SK-N-SH (cell line): ENCODE measurements around the gene FAM227B. TPM values are rescaled to one million over a fixed set of nuclear protein-coding genes. Genes with fewer than 3 reads are reported as not detected.

ENCODE experiments used
- CTCF ChIA-PET: fragments of 300-600, 350-600 bp; formaldehyde crosslinking; extraction: SDS; loops from one replicate; lab custom pipeline; 2021; lab: Yijun Ruan, JAX
- POLR2A ChIA-PET: fragments of 350-600 bp; sonication (Branson Sonifier 250); formaldehyde crosslinking; extraction: SDS; loops from one replicate; lab custom pipeline; 2020; ENCODE audit warnings: antibody characterized with exemption, inconsistent platforms; lab: Yijun Ruan, JAX
- DNase-seq: peaks from one replicate; pipeline ENCODE4 v3.0.0; 2012
- H2AFZ ChIP-seq: fragments of 200-600 bp; sonication (generic); 2 replicates; pipeline ENCODE4 v1.8.1; 2016; ENCODE audit warnings: antibody characterized with exemption, mild to moderate bottlenecking, low read depth
- H3F3A ChIP-seq: fragments of 200-600 bp; sonication (generic); replicated peaks from 2 replicates; pipeline ENCODE3; 2016; ENCODE audit warnings: antibody characterized with exemption, mild to moderate bottlenecking; ENCODE audit not compliant: insufficient read depth
- H3K27ac ChIP-seq, 2 experiments: fragments of 200-500 bp in 1 of 2; fragments of 200-600 bp in 1 of 2; sonication (Bioruptor generic) in 1 of 2; sonication (generic), shearing (Covaris generic) in 1 of 2; 2 replicates each; pipeline versions ENCODE4 v1.5.1 to v1.6.1; 2014 to 2016; ENCODE audit warnings: low read depth in 2 of 2, inconsistent platforms in 1 of 2, low read length in 1 of 2, mild to moderate bottlenecking in 1 of 2, mixed read lengths in 1 of 2
- H3K27me3 ChIP-seq: fragments of 200-600 bp; sonication (generic), shearing (Covaris generic); 2 replicates; pipeline ENCODE4 v1.6.1; 2016; ENCODE audit warnings: mixed run types; ENCODE audit not compliant: insufficient read depth
- H3K36me3 ChIP-seq, 2 experiments: fragments of 200-500 bp in 1 of 2; fragments of 200-600 bp in 1 of 2; sonication (Bioruptor generic) in 1 of 2; sonication (generic) in 1 of 2; replicated peaks in 1 of 2; 2 replicates each; pipeline versions ENCODE3 to v1.5.1; 2014 to 2016; ENCODE audit warnings: low read length in 1 of 2, mild to moderate bottlenecking in 1 of 2; ENCODE audit not compliant: insufficient read depth in 2 of 2, control insufficient read depth in 1 of 2
- H3K4me1 ChIP-seq, 2 experiments: fragments of 200-500 bp in 1 of 2; fragments of 200-600 bp in 1 of 2; sonication (Bioruptor generic) in 1 of 2; sonication (generic), shearing (Covaris generic) in 1 of 2; 2 replicates each; pipeline versions ENCODE4 v1.5.1 to v1.6.1; 2014 to 2016; ENCODE audit warnings: low read depth in 1 of 2, low read length in 1 of 2, mixed run types in 1 of 2; ENCODE audit not compliant: insufficient read depth in 2 of 2, control insufficient read depth in 1 of 2
- H3K4me2 ChIP-seq: fragments of 200-600 bp; sonication (generic), shearing (Covaris generic); 2 replicates; pipeline ENCODE4 v1.6.1; 2017; ENCODE audit warnings: mixed run types
- H3K4me3 ChIP-seq, 2 experiments: fragments of 200-500 bp in 1 of 2; fragments of 200-600 bp in 1 of 2; sonication (Bioruptor generic) in 1 of 2; sonication (generic), shearing (Covaris generic) in 1 of 2; 2 replicates each; pipeline versions ENCODE4 v1.5.1 to v1.8.1; 2014 to 2016; ENCODE audit warnings: low read depth in 2 of 2, inconsistent platforms in 1 of 2, low read length in 1 of 2, mild to moderate bottlenecking in 1 of 2, mixed read lengths in 1 of 2, moderate library complexity in 1 of 2
- H3K79me2 ChIP-seq: fragments of 200-600 bp; sonication (generic); 2 replicates; pipeline ENCODE4 v1.8.1; 2017; ENCODE audit warnings: mild to moderate bottlenecking; ENCODE audit not compliant: insufficient read depth
- H3K9ac ChIP-seq: fragments of 200-600 bp; sonication (generic); 2 replicates; pipeline ENCODE4 v1.6.1; 2017; ENCODE audit warnings: mixed run types
- H3K9me2 ChIP-seq: fragments of 200-600 bp; sonication (generic); 2 replicates; pipeline ENCODE4 v1.6.1; 2017; ENCODE audit warnings: mixed run types
- H3K9me3 ChIP-seq: fragments of 200-600 bp; sonication (generic); 2 replicates; pipeline ENCODE4 v1.6.1; 2017; ENCODE audit warnings: mixed run types, mild to moderate bottlenecking, moderate library complexity
- H4K20me1 ChIP-seq: fragments of 200-600 bp; sonication (generic); 2 replicates; pipeline ENCODE4 v1.6.1; 2017; ENCODE audit warnings: mild to moderate bottlenecking, mixed run types; ENCODE audit not compliant: insufficient read depth
- ELF1 ChIP-seq: IDR thresholded peaks from 2 replicates; pipeline ENCODE4 v1.4.0; 2012
- FOSL2 ChIP-seq: IDR thresholded peaks from 2 replicates; pipeline ENCODE4 v1.4.0; 2012; ENCODE audit warnings: low read depth, mild to moderate bottlenecking, moderate library complexity, borderline replicate concordance
- IRF3 ChIP-seq: fragments of 150-350 bp; IDR thresholded peaks from 2 replicates; pipeline ENCODE4 v1.6.1; 2016; ENCODE audit warnings: mild to moderate bottlenecking, low read depth, low read length
- JUND ChIP-seq: IDR thresholded peaks from 2 replicates; pipeline ENCODE4 v1.4.0; 2012
- MAX ChIP-seq: IDR thresholded peaks from 2 replicates; pipeline ENCODE4 v1.4.0; 2012; ENCODE audit warnings: low read depth
- NFIC ChIP-seq: IDR thresholded peaks from 2 replicates; pipeline ENCODE4 v1.4.0; 2012; ENCODE audit warnings: borderline replicate concordance
- NRF1 ChIP-seq: IDR thresholded peaks from 2 replicates; pipeline ENCODE4 v1.6.1; 2012; ENCODE audit warnings: low read depth, mild to moderate bottlenecking, low read length
- RAD21 ChIP-seq: IDR thresholded peaks from 2 replicates; pipeline ENCODE4 v1.6.1; 2012; ENCODE audit warnings: mild to moderate bottlenecking, low read length
- REST ChIP-seq: IDR thresholded peaks from 2 replicates; pipeline ENCODE4 v1.6.1; 2012; ENCODE audit warnings: mild to moderate bottlenecking, low read depth, low read length, moderate library complexity
- RXRA ChIP-seq: IDR thresholded peaks from 2 replicates; pipeline ENCODE4 v1.4.0; 2012; ENCODE audit warnings: low read depth, mild to moderate bottlenecking, borderline replicate concordance
- TCF12 ChIP-seq: IDR thresholded peaks from 2 replicates; pipeline ENCODE4 v1.4.0; 2012
- TEAD4 ChIP-seq: IDR thresholded peaks from 2 replicates; pipeline ENCODE4 v1.4.0; 2012; ENCODE audit warnings: mild to moderate bottlenecking, borderline replicate concordance; ENCODE audit not compliant: insufficient read depth
- USF1 ChIP-seq: IDR thresholded peaks from 2 replicates; pipeline ENCODE4 v1.4.0; 2012; ENCODE audit warnings: low read depth, borderline replicate concordance
- ZBTB33 ChIP-seq: IDR thresholded peaks from 2 replicates; pipeline ENCODE4 v1.4.0; 2012; ENCODE audit warnings: low read depth, borderline replicate concordance
- WGBS: methylation state at CpG from one replicate; pipeline ENCODE4 v1.1.6; 2017; ENCODE audit warnings: low lambda C conversion rate; 5-methylcytosine and 5-hydroxymethylcytosine counted together
- polyA plus RNA-seq, 3 experiments: library from polyadenylated mRNA; depleted of rRNA; stranded (reverse); fragments of >200 nt; gene quantifications; 2 replicates each; pipeline ENCODE4 v1.2.3, GENCODE V29; 2012

FAM227B gene
- polyA plus RNA-seq, 1 of the 3 experiments (the other 2 are of a cell fraction) = 4.4 TPM

GRCh38 chr15:49428409-49429095, 192.1 kb downstream of the FAM227B start:
- Histone ChIP-seq H4K20me1 (no peaks in the 10 kb centered on the region), H3K36me3 (no peaks in the 10 kb centered on the region), H3K4me3 (no peak overlapping the region), H3K79me2 (no peaks in the 10 kb centered on the region), H3K9ac (no peak overlapping the region), H3K27ac (no peak overlapping the region), H3K4me1 (peaks cover 1 to 3% of the 10 kb centered on the region in 2 experiments; a peak in 2 of 4 replicates), H3K27me3 (no peaks in the 10 kb centered on the region), H3K9me3 (no peaks in the 10 kb centered on the region), H3F3A (peaks cover 4% of the 10 kb centered on the region), H3K9me2 (no peaks in the 10 kb centered on the region; the same call in 1 of the 2 replicates), H3K4me2 (no peak overlapping the region), H2AFZ (no peak overlapping the region; the same call in 1 of the 2 replicates)
- WGBS = 92% methylated on average over 5 of the region's 5 CpGs
- ChIA-PET CTCF (no interaction called here), POLR2A (no interaction called here)
- no peak for TF ChIP-seq MAX
- no peak for TF ChIP-seq JUND
- no peak for TF ChIP-seq NRF1
- no peak for TF ChIP-seq REST
- no peak for TF ChIP-seq USF1
- no peak for TF ChIP-seq RXRA
- no peak for TF ChIP-seq TEAD4
- no peak for TF ChIP-seq RAD21
- no peak for TF ChIP-seq IRF3
- DNase-seq = no peak

- no peaks in the 10 kb centered on the region for H3K79me2 ChIP-seq
- ChIA-PET CTCF (no interaction called here), POLR2A (no interaction called here)
- no peaks in the 10 kb centered on the region for H3K36me3 ChIP-seq
- peaks cover 3 to 4% of the 10 kb centered on the region in 2 experiments; a peak in 2 of 4 replicates for H3K4me1 ChIP-seq
- no peaks in the 10 kb centered on the region for H4K20me1 ChIP-seq
- H2AFZ ChIP-seq = no peak overlapping the region
- no peak for DNase-seq
- H3K4me2 ChIP-seq = no peak overlapping the region
- no peak overlapping the region for H3K4me3 ChIP-seq
- no peak overlapping the region for H3K27ac ChIP-seq
- H3K9ac ChIP-seq = no peak overlapping the region
- peaks cover 9% of the 10 kb centered on the region for H3F3A ChIP-seq
- H3K9me2 ChIP-seq = no peaks in the 10 kb centered on the region; the same call in 1 of the 2 replicates
- no peaks in the 10 kb centered on the region for H3K9me3 ChIP-seq
- no peaks in the 10 kb centered on the region for H3K27me3 ChIP-seq
- TF ChIP-seq ELF1 (no peak), RXRA (no peak), FOSL2 (no peak), ZBTB33 (no peak), NFIC (no peak), TCF12 (no peak), TEAD4 (no peak), USF1 (no peak)
These were observed 193.2 kb downstream of the FAM227B start for GRCh38 chr15:49427372-49427771.
